HepG2 (cell line): ENCODE measurements around the gene RPH3AL. TPM values are rescaled to one million over a fixed set of nuclear protein-coding genes. Genes with fewer than 3 reads are reported as not detected.

ENCODE experiments used
- ATAC-seq: fragments of 200-7000 bp; cut with Tn5 transposase; 3 replicates; pipeline ENCODE4 v1.9.1; 2020; ENCODE audit warnings: mild to moderate bottlenecking, moderate library complexity
- BruUV-seq: library from RNA; stranded (reverse); fragments of 400-500 nt; replicated peaks from 2 replicates; lab custom pipeline; 2021; lab: Mats Ljungman, UMichigan
- CTCF ChIA-PET: fragments of 300-600 bp; formaldehyde crosslinking; extraction: SDS; loops from one replicate; lab custom pipeline; 2021; ENCODE audit warnings: low total read pairs, inconsistent platforms, low intra/inter-chr PET ratio; lab: Yijun Ruan, JAX
- POLR2A ChIA-PET: fragments of 350-600 bp; sonication (Branson Sonifier 250); formaldehyde crosslinking; loops from one replicate; lab custom pipeline; 2020; ENCODE audit warnings: antibody characterized with exemption, inconsistent platforms; lab: Yijun Ruan, JAX
- DNase-seq: peaks from one replicate; pipeline ENCODE4 v3.0.0-alpha.2; 2015; ENCODE audit warnings: low spot score
- FAIRE-seq: peaks from 3 replicates; lab custom pipeline; 2011; peaks lifted over from hg19 to GRCh38; lab: Jason Lieb, UNC
- H2AFZ ChIP-seq: one replicate; pipeline ENCODE4 v1.6.1; 2011; ENCODE audit warnings: low read length, inconsistent platforms
- H3K27ac ChIP-seq: fragments of 300-600 bp; 3 replicates; pipeline ENCODE4 v1.8.0; 2011; ENCODE audit warnings: mixed run types, mild to moderate bottlenecking, mixed read lengths, low read length, inconsistent platforms; ENCODE audit not compliant: insufficient read depth; ENCODE audit errors: extremely low read length
- H3K27me3 ChIP-seq, 2 experiments: fragments of 200-600 bp in 1 of 2; 2 replicates in 1 of 2; 3 replicates in 1 of 2; pipeline versions ENCODE4 v1.6.0 to v1.8.0; 2011; ENCODE audit warnings: low read length in 2 of 2, mild to moderate bottlenecking in 2 of 2, moderate library complexity in 2 of 2, inconsistent platforms in 1 of 2; ENCODE audit not compliant: insufficient read depth in 2 of 2, control insufficient read depth in 1 of 2
- H3K36me3 ChIP-seq, 2 experiments: fragments of 200-600 bp in 1 of 2; replicated peaks in 1 of 2; 2 replicates in 1 of 2; 3 replicates in 1 of 2; pipeline versions ENCODE4 v1.5.1 to v1.8.0; 2011; ENCODE audit warnings: low read length in 2 of 2, inconsistent platforms in 1 of 2; ENCODE audit not compliant: insufficient read depth in 2 of 2, control insufficient read depth in 1 of 2
- H3K4me1 ChIP-seq: 2 replicates; pipeline ENCODE4 v1.5.1; 2012; ENCODE audit warnings: low read length, inconsistent platforms; ENCODE audit not compliant: insufficient read depth
- H3K4me2 ChIP-seq: 2 replicates; pipeline ENCODE4 v1.6.0; 2011; ENCODE audit warnings: low read depth, low read length, inconsistent platforms
- H3K4me3 ChIP-seq, 3 experiments: fragments of 200-600 bp in 1 of 3; sonication (generic), shearing (Covaris generic) in 1 of 3; replicated peaks in 1 of 3; 2 replicates each; pipeline ENCODE4 v1.5.1; 2011 to 2016; ENCODE audit warnings: low read length in 3 of 3, inconsistent platforms in 2 of 3, low read depth in 2 of 3, mild to moderate bottlenecking in 2 of 3, control low read depth in 1 of 3, mixed read lengths in 1 of 3; ENCODE audit not compliant: insufficient read depth in 1 of 3
- H3K79me2 ChIP-seq: one replicate; pipeline ENCODE4 v1.6.1; 2011; ENCODE audit warnings: low read length, inconsistent platforms; ENCODE audit not compliant: insufficient read depth
- H3K9ac ChIP-seq: 2 replicates; pipeline ENCODE4 v1.6.0; 2011; ENCODE audit warnings: mild to moderate bottlenecking, low read depth, low read length, inconsistent platforms; ENCODE audit not compliant: insufficient read depth
- H3K9me3 ChIP-seq: 2 replicates; pipeline ENCODE4 v1.5.1; 2012; ENCODE audit warnings: mild to moderate bottlenecking, low read length
- H4K20me1 ChIP-seq: 2 replicates; pipeline ENCODE4 v1.6.0; 2011; ENCODE audit warnings: inconsistent platforms, mild to moderate bottlenecking, low read length, moderate library complexity; ENCODE audit not compliant: insufficient read depth
- ATF4 ChIP-seq, 2 experiments: fragments of 450-650 bp in 1 of 2; sonication (generic) in 1 of 2; formaldehyde crosslinking; IDR thresholded peaks; 2 replicates each; pipeline versions ENCODE4 v1.5.0 to v1.8.0; 2020 to 2022; ENCODE audit warnings: mild to moderate bottlenecking in 1 of 2, missing genetic modification reagents in 1 of 2
- CREB3 ChIP-seq: sonication (generic); formaldehyde crosslinking; IDR thresholded peaks from 2 replicates; pipeline ENCODE4 v1.5.0; 2020; ENCODE audit warnings: missing genetic modification reagents
- FUBP1 ChIP-seq: sonication (generic); formaldehyde crosslinking; IDR thresholded peaks from 2 replicates; pipeline ENCODE4 v1.5.1; 2020; ENCODE audit warnings: missing genetic modification reagents, mild to moderate bottlenecking, borderline replicate concordance
- KDM3A ChIP-seq: IDR thresholded peaks from 2 replicates; pipeline ENCODE4 v1.6.1; 2018; ENCODE audit warnings: low read depth, missing compliant biosample characterization
- MNT ChIP-seq: fragments of 450-650 bp; IDR thresholded peaks from 2 replicates; pipeline ENCODE4 v1.6.1; 2016
- RARA ChIP-seq: IDR thresholded peaks from 2 replicates; pipeline ENCODE4 v1.6.1; 2016; ENCODE audit warnings: missing genetic modification reagents, missing compliant biosample characterization
- RORA ChIP-seq: sonication (generic); formaldehyde crosslinking; IDR thresholded peaks from 2 replicates; pipeline ENCODE4 v1.5.0; 2020; ENCODE audit warnings: mild to moderate bottlenecking, missing genetic modification reagents, moderate library complexity
- TCF7 ChIP-seq: sonication (generic); IDR thresholded peaks from 2 replicates; pipeline ENCODE4 v1.6.1; 2016; ENCODE audit warnings: antibody characterized with exemption, low read depth
- ZBTB33 ChIP-seq: sonication (generic); formaldehyde crosslinking; IDR thresholded peaks from 2 replicates; pipeline ENCODE4 v1.4.0; 2020; ENCODE audit warnings: missing genetic modification reagents
- ZBTB38 ChIP-seq: sonication (generic); formaldehyde crosslinking; IDR thresholded peaks from 2 replicates; pipeline ENCODE4 v1.5.1; 2020; ENCODE audit warnings: mild to moderate bottlenecking, missing genetic modification reagents
- ZNF570 ChIP-seq: sonication (generic); formaldehyde crosslinking; IDR thresholded peaks from 2 replicates; pipeline ENCODE4 v1.4.0; 2020; ENCODE audit warnings: mild to moderate bottlenecking, missing genetic modification reagents, borderline replicate concordance
- ZNF746 ChIP-seq: sonication (generic); formaldehyde crosslinking; IDR thresholded peaks from 2 replicates; pipeline ENCODE4 v1.8.0; 2022; ENCODE audit warnings: mild to moderate bottlenecking, missing genetic modification reagents
- WGBS: methylation state at CpG from one replicate; pipeline ENCODE4 v1.1.6; 2017; ENCODE audit warnings: low lambda C conversion rate; 5-methylcytosine and 5-hydroxymethylcytosine counted together
- in situ Hi-C: cut with HindIII; loops from 2 replicates; pipeline ENCODE4 v1.10.0; 2017; ENCODE audit warnings: low pct_unique_long_range_greater_than_20kb; ENCODE audit not compliant: extremely low pct_ligation_motif_present
- intact Hi-C: fragments of 100-400 bp; cut with micrococcal nuclease; formaldehyde crosslinking; loops from one replicate; pipeline ENCODE4 v1.10.0; 2022; ENCODE audit not compliant: unreplicated experiment
- polyA plus RNA-seq, 8 experiments: library from polyadenylated mRNA; depleted of rRNA in 3 of 8; stranded (reverse) in 7 of 8; unstranded in 1 of 8; fragments of >200 nt; fragmentation: Illumina TruSeq in 4 of 8; extraction: Trizol in 4 of 8; gene quantifications; 2 replicates each; pipeline versions ENCODE4 v1.2.1 to v1.2.3, GENCODE V29; 2011 to 2016; ENCODE audit warnings: low read depth in 4 of 8, missing spikeins in 1 of 8, mixed read lengths in 1 of 8; ENCODE audit not compliant: insufficient read depth in 1 of 8
- total RNA-seq, 5 experiments: library from RNA; depleted of rRNA; stranded (reverse); fragments of >200 nt; fragmentation: Illumina TruSeq; extraction: Trizol; gene quantifications; 2 replicates each; pipeline ENCODE4 v1.2.3, GENCODE V29; 2016; ENCODE audit warnings: low read depth in 1 of 5

The RPH3AL gene
- total and polyA plus RNA-seq, 2 of the 13 experiments (the other 11 are each of a cell fraction or from before 2014, with no cell fraction given): 7.8 to 16.4 TPM

GRCh38 chr17:393806-394717 is 41.5 kb upstream of the RPH3AL start:
- intact Hi-C loops (no loop called here), in situ Hi-C loops (no loop called here)
- no peaks in the 10 kb centered on the region for H3K9me3 ChIP-seq
- BruUV-seq: no TSS peak
- no peaks in the 10 kb centered on the region for H3K79me2 ChIP-seq
- H3K4me3 ChIP-seq: peak overlapping the region; percentile 27 to 41 (median 41); a peak in 5 of 6 replicates
- ChIA-PET POLR2A (no interaction called here), CTCF (no interaction called here)
- no peak for DNase-seq
- H2AFZ ChIP-seq: peak overlapping the region; percentile 52
- FAIRE-seq: peak; percentile 80
- no peaks in the 10 kb centered on the region for H4K20me1 ChIP-seq
- H3K36me3 ChIP-seq: no peaks in the 10 kb centered on the region
- peak overlapping the region; percentile 65 for H3K27ac ChIP-seq
- peak overlapping the region; percentile 45 for H3K9ac ChIP-seq
- peak overlapping the region; percentile 50 for H3K4me2 ChIP-seq
- WGBS: 40% methylated on average over 19 of the region's 19 CpGs
- peak; percentile 86 for ATAC-seq
- H3K27me3 ChIP-seq: no peaks in the 10 kb centered on the region; a peak in 1 of 5 replicates
- H3K4me1 ChIP-seq: peaks cover 62% of the 10 kb centered on the region
- TF ChIP-seq ZBTB33 (CRISPR knock-in tag) (peak; percentile 49; the same call in 1 of the 2 replicates), KDM3A (CRISPR knock-in tag) (peak; percentile 52; the same call in 1 of the 2 replicates), TCF7 (0 out of 2 replicates have a peak, but pooled peaks have one; percentile 4), CREB3 (CRISPR knock-in tag) (no peak), ATF4 (CRISPR knock-in tag; IDR thresholded peaks at IDR 0.05) (peak in 1 of 2 experiments; percentile 58; a peak in 1 of 4 replicates), MNT (peak; percentile 60; the same call in 1 of the 2 replicates), RARA (CRISPR knock-in tag) (peak; percentile 95), ZNF746 (peak; percentile 74; the same call in 1 of the 2 replicates), FUBP1 (no peak), ZNF570 (CRISPR knock-in tag) (no peak), ZBTB38 (CRISPR knock-in tag) (peak; percentile 59; the same call in 1 of the 2 replicates), RORA (CRISPR knock-in tag) (no peak)
